ENCODE data around the gene CFAP77.

CFAP77 gene

GRCh38 chr9:132614324-132614723 is 204.3 kb downstream of the CFAP77 start:
- TF ChIP-seq ZNF26 (tag by site-specific recombination; IDR thresholded peaks at IDR 0.05) (no peak), ZSCAN18 (tag by site-specific recombination; IDR thresholded peaks at IDR 0.05) (no peak), ZNF311 (tag by site-specific recombination; IDR thresholded peaks at IDR 0.05; ENCODE audit: borderline replicate concordance) (no peak), ZNF146 (tag by site-specific recombination; IDR thresholded peaks at IDR 0.05) (no peak)
- Histone ChIP-seq H3K27ac (ENCODE audit: extremely low read depth, low read depth, low read length) (no peak overlapping the region), H3K4me3 (ENCODE audit: low read depth, low read length) (no peak overlapping the region), H3K36me3 (ENCODE audit: control insufficient read depth in 2 of 2, insufficient read depth in 1 of 2, low read length in 2 of 2) (peaks cover 3 to 78% of the 10 kb centered on the region in 2 experiments; a peak in 2 of 3 replicates), H3K4me1 (ENCODE audit: control insufficient read depth, insufficient read depth, low read length) (no peaks in the 10 kb centered on the region), H3K9me3 (ENCODE audit: control insufficient read depth, insufficient read depth, low read depth, low read length) (no peaks in the 10 kb centered on the region)
- CTCF ChIA-PET = interaction anchor here (0.7 kb wide), 1 partner anchor 444 kb away, joined by 3 read pairs; no protein-coding TSS in a partner anchor
- POLR2A ChIA-PET = no interaction called here

GRCh38 chr9:132615774-132616173 is 205.8 kb downstream of the CFAP77 start:
- no peaks in the 10 kb centered on the region for H3K9me3 ChIP-seq (ENCODE audit: control insufficient read depth, insufficient read depth, low read depth, low read length)
- TF ChIP-seq ZNF19 (tag by site-specific recombination; IDR thresholded peaks at IDR 0.05; ENCODE audit: low read depth) (no peak), MEIS1 (CRISPR knock-in tag; IDR thresholded peaks at IDR 0.05; ENCODE audit: borderline replicate concordance) (no peak), ZNF184 (tag by site-specific recombination; IDR thresholded peaks at IDR 0.05) (no peak), ZBTB1 (tag by site-specific recombination; IDR thresholded peaks at IDR 0.05) (no peak), ZNF596 (tag by site-specific recombination; IDR thresholded peaks at IDR 0.05) (no peak), ZNF560 (tag by site-specific recombination; IDR thresholded peaks at IDR 0.05; ENCODE audit: borderline replicate concordance) (no peak), ZNF138 (tag by site-specific recombination; IDR thresholded peaks at IDR 0.05; ENCODE audit: borderline replicate concordance) (no peak), ZNF426 (tag by site-specific recombination; IDR thresholded peaks at IDR 0.05) (no peak), KLF16 (tag by site-specific recombination; IDR thresholded peaks at IDR 0.05) (no peak), ZNF404 (tag by site-specific recombination; IDR thresholded peaks at IDR 0.05) (no peak), ZNF239 (tag by site-specific recombination; IDR thresholded peaks at IDR 0.05) (no peak), ZNF76 (tag by site-specific recombination; IDR thresholded peaks at IDR 0.05; ENCODE audit: borderline replicate concordance, low read depth) (no peak), GLI2 (tag by site-specific recombination; IDR thresholded peaks at IDR 0.05; ENCODE audit: borderline replicate concordance, low read depth) (no peak), ZSCAN18 (tag by site-specific recombination; IDR thresholded peaks at IDR 0.05) (no peak), OSR2 (tag by site-specific recombination; IDR thresholded peaks at IDR 0.05) (no peak), ZNF350 (tag by site-specific recombination; IDR thresholded peaks at IDR 0.05) (no peak), ZNF114 (tag by site-specific recombination; IDR thresholded peaks at IDR 0.05) (no peak), ZNF548 (tag by site-specific recombination; IDR thresholded peaks at IDR 0.05) (no peak)
- H3K27ac ChIP-seq (ENCODE audit: extremely low read depth, low read depth, low read length) = no peak overlapping the region
- no peaks in the 10 kb centered on the region for H3K4me1 ChIP-seq (ENCODE audit: control insufficient read depth, insufficient read depth, low read length)
- no peak overlapping the region for H3K4me3 ChIP-seq (ENCODE audit: low read depth, low read length)
- ChIA-PET POLR2A (no interaction called here), CTCF (interaction anchor here (0.6 to 1.3 kb wide), 2 partner anchors 16 to 36 kb away, joined by 3 to 6 read pairs; no protein-coding TSS in a partner anchor)
- H3K36me3 ChIP-seq (ENCODE audit: control insufficient read depth in 2 of 2, insufficient read depth in 1 of 2, low read length in 2 of 2) = peaks cover 3 to 70% of the 10 kb centered on the region in 2 experiments; a peak in 2 of 3 replicates
